ENCODE measurements around the gene CRYGN.

DNA sequence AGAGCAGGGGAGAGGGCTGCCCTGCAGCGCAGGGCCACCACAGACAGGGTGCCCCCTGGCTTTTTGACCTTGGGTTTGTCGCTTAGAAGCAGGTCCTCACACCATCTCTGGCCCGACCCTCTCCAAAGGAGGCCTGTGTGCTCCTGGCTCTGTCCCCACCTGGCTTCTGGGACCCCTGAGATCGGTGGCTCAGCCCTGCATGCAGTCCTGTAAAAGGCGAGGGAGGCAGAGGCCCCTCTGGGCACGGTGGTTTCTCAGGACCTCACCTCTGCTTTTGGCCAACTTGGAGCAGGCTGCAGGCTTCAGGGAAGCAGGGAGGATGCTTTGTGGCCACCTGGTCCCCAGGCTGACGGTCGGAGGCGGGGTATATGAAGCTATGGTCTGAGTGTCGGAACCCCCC is 51.5 kb downstream of the CRYGN start:
- TF ChIP-seq BACH2 (CRISPR knock-in tag; IDR thresholded peaks at IDR 0.05; ENCODE audit: borderline replicate concordance) (no peak), TOX (CRISPR knock-in tag; IDR thresholded peaks at IDR 0.05; ENCODE audit: borderline replicate concordance) (no peak), RARB (CRISPR knock-in tag; IDR thresholded peaks at IDR 0.05) (no peak), SNAI2 (CRISPR knock-in tag; IDR thresholded peaks at IDR 0.05) (no peak), CSRNP3 (CRISPR knock-in tag; IDR thresholded peaks at IDR 0.05) (no peak), ARNTL (CRISPR knock-in tag; IDR thresholded peaks at IDR 0.05; ENCODE audit: borderline replicate concordance, low read depth) (no peak)

Data from SK-N-SH treated with all-trans-retinoic acid at 6 μM for 48 hours (cell line).